Lung (tissue), 12 donors: ENCODE data around the gene TLE4. TPM values are rescaled to one million over a fixed set of nuclear protein-coding genes. Genes with fewer than 3 reads are reported as not detected.

Experiments
- ATAC-seq: fragments of 200-7000 bp; cut with Tn5 transposase; one replicate; pipeline ENCODE4 v1.9.1; 2020; ENCODE audit warnings: moderate number of reproducible peaks; ENCODE audit not compliant: insufficient read depth, low FRiP score
- DNase-seq, 3 donors: peaks; one replicate each; pipeline ENCODE4 v3.0.0-alpha.2; 2013 to 2017
- H3K27ac ChIP-seq, 2 donors: one replicate each; pipeline ENCODE4 v1.5.1; 2013; ENCODE audit warnings: mild to moderate bottlenecking in 2 of 2, moderate library complexity in 2 of 2, control low read depth in 1 of 2, inconsistent platforms in 1 of 2, low read depth in 1 of 2, low read length in 1 of 2
- H3K27me3 ChIP-seq, 3 donors: one replicate each; pipeline ENCODE4 v1.5.1; 2013; ENCODE audit warnings: low read length in 2 of 3; ENCODE audit not compliant: control insufficient read depth in 3 of 3, insufficient read depth in 3 of 3
- H3K36me3 ChIP-seq, 4 donors: one replicate each; pipeline ENCODE4 v1.5.1; 2013; ENCODE audit warnings: low read length in 4 of 4, mild to moderate bottlenecking in 1 of 4, moderate library complexity in 1 of 4; ENCODE audit not compliant: control insufficient read depth in 4 of 4, insufficient read depth in 4 of 4
- H3K4me1 ChIP-seq, 5 donors: one replicate each; pipeline ENCODE4 v1.5.1; 2013; ENCODE audit warnings: low read length in 5 of 5, mild to moderate bottlenecking in 2 of 5, moderate library complexity in 1 of 5; ENCODE audit not compliant: control insufficient read depth in 5 of 5, insufficient read depth in 5 of 5
- H3K4me3 ChIP-seq: one replicate; pipeline ENCODE4 v1.5.1; 2013; ENCODE audit warnings: mild to moderate bottlenecking, control low read depth, moderate library complexity
- H3K9ac ChIP-seq, 2 donors: one replicate each; pipeline ENCODE4 v1.5.1; 2013; ENCODE audit warnings: low read length in 2 of 2, control low read depth in 1 of 2; ENCODE audit not compliant: insufficient read depth in 1 of 2
- H3K9me3 ChIP-seq, 4 donors: one replicate each; pipeline ENCODE4 v1.5.1; 2013; ENCODE audit warnings: low read length in 3 of 4, mild to moderate bottlenecking in 1 of 4, moderate library complexity in 1 of 4; ENCODE audit not compliant: control insufficient read depth in 4 of 4, insufficient read depth in 3 of 4
- CTCF ChIP-seq: IDR thresholded peaks from 2 replicates; pipeline ENCODE4 v1.5.1; 2012; ENCODE audit warnings: mild to moderate bottlenecking; ENCODE audit errors: control extremely low read depth, extremely low read depth
- WGBS, 2 donors: extraction: QIAGEN DNeasy Blood & Tissue Kit; methylation state at CpG; one replicate each; pipeline ENCODE4 v1.1.7; 2013; 5-methylcytosine and 5-hydroxymethylcytosine counted together
- polyA plus RNA-seq, 2 donors: library from polyadenylated mRNA; stranded (reverse); fragments of 200-250 nt; gene quantifications; one replicate each; pipeline ENCODE4 v1.2.1, GENCODE V29; 2013
- total RNA-seq, 2 donors: library from RNA; depleted of rRNA in 1 of 2; stranded (reverse); fragments of >200 nt in 1 of 2; gene quantifications; one replicate each; pipeline ENCODE4 v1.2.1, GENCODE V29; 2014 to 2021
- donor health status: control.
- donor health status: control.
- donor health status: Bipolar disorder and iron deficiency.
- donor health status: healthy.
- donor health status: DM: yes; HTN: yes; CAD: no.

TLE4 gene
- total and polyA plus RNA-seq, 4 donors = 6.1 to 44.1 (median 26.3) TPM

GRCh38 chr9:79616013-79616412 is 44.2 kb downstream of the TLE4 start:
- peaks cover 0 to 10% (median 6%) of the 10 kb centered on the region in 5 donors for H3K4me1 ChIP-seq
- WGBS, 2 donors = 50 to 66% methylated on average over 4 of the region's 4 CpGs
- H3K27me3 ChIP-seq = no peaks in the 10 kb centered on the region
- no peaks in the 10 kb centered on the region for H3K9me3 ChIP-seq
- H3K4me3 ChIP-seq = no peak overlapping the region
- ATAC-seq (no peak), DNase-seq (no peak)
- no peak overlapping the region for H3K9ac ChIP-seq
- H3K36me3 ChIP-seq = no peaks in the 10 kb centered on the region
- H3K27ac ChIP-seq = no peak overlapping the region
- TF ChIP-seq CTCF = no peak

- Histone ChIP-seq H3K36me3 (no peaks in the 10 kb centered on the region), H3K4me3 (no peak overlapping the region), H3K9me3 (no peaks in the 10 kb centered on the region), H3K9ac (no peak overlapping the region), H3K27me3 (no peaks in the 10 kb centered on the region), H3K27ac (no peak overlapping the region), H3K4me1 (peaks cover 0 to 9% (median 3%) of the 10 kb centered on the region in 5 donors)
- DNase-seq = no peak
- 75 to 83% methylated on average over 3 of the region's 3 CpGs for WGBS, 2 donors
- no peak for ATAC-seq
- no peak for TF ChIP-seq CTCF
Observed at GRCh38 chr9:79616971-79617370, 45.2 kb downstream of the TLE4 start.

- H3K4me3 ChIP-seq = no peak overlapping the region
- no peaks in the 10 kb centered on the region for H3K9me3 ChIP-seq
- WGBS, 2 donors = 61 to 72% methylated on average over 4 of the region's 4 CpGs
- no peak overlapping the region for H3K27ac ChIP-seq
- H3K27me3 ChIP-seq = no peaks in the 10 kb centered on the region
- peaks cover 0 to 8% (median 2%) of the 10 kb centered on the region in 5 donors for H3K4me1 ChIP-seq
- no peaks in the 10 kb centered on the region for H3K36me3 ChIP-seq
- no peak overlapping the region for H3K9ac ChIP-seq
- ATAC-seq (no peak), DNase-seq (peak; percentile 41 to 82 (median 69))
- no peak for TF ChIP-seq CTCF
Observed at GRCh38 chr9:79617395-79617794, 45.6 kb downstream of the TLE4 start.

- no peak overlapping the region for H3K27ac ChIP-seq
- H3K27me3 ChIP-seq = no peaks in the 10 kb centered on the region
- TF ChIP-seq CTCF = no peak
- no peak overlapping the region for H3K4me3 ChIP-seq
- no peak overlapping the region for H3K9ac ChIP-seq
- no peak for DNase-seq
- no peaks in the 10 kb centered on the region for H3K9me3 ChIP-seq
- no peaks in the 10 kb centered on the region for H3K36me3 ChIP-seq
- no peak for ATAC-seq
- H3K4me1 ChIP-seq = peaks cover 0 to 11% (median 0%) of the 10 kb centered on the region in 5 donors
Observed at GRCh38 chr9:79619930-79620329, 48.2 kb downstream of the TLE4 start.
